Measurements from ENCODE around the gene REN. TPM values are rescaled to one million over a fixed set of nuclear protein-coding genes. Genes with fewer than 3 reads are reported as not detected.
A peak's percentile ranks its signal among the peaks of the same experiment; 100 is the strongest.

REN gene
- total RNA-seq, 1 experiment from 2014 or later = not detected

DNA sequence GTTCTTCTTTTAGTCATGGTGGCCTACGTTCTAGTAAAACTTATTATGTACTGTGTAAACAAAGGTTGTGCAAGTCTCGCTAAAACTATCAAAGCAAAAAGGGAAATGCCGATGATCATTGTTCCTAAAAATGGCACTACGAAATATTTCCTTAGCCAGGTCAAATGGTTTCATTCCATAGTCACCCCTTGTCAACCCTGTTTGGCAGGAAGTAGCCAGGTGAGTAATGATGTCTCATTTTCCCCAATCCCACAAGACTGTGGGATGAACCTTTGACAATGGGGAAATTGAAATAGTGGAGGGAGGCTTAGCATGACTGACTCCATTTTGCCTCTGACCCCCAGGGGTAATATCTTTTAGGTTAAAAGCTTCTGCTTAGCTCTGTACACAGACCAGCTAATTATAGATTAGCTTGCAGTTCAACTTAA, 5.6 kb upstream of the REN start:
- Mint-ChIP-seq H3K9me3 (ENCODE audit: unreplicated experiment) (peaks cover 12% of the 10 kb centered on the region), H3K4me1 (ENCODE audit: low read depth, unreplicated experiment) (peaks cover 9% of the 10 kb centered on the region), H3K27ac (ENCODE audit: unreplicated experiment) (no peak overlapping the region), H3K4me3 (ENCODE audit: unreplicated experiment) (no peak overlapping the region), H3K27me3 (ENCODE audit: insufficient read depth, unreplicated experiment) (no peaks in the 10 kb centered on the region), H3K36me3 (ENCODE audit: insufficient read depth, unreplicated experiment) (no peaks in the 10 kb centered on the region)
- POLR2A ChIA-PET = interaction anchor here (0.6 kb wide), 1 partner anchor 226 kb away, joined by 3 read pairs; no protein-coding TSS in a partner anchor
- no TSS peak for BruUV-seq (replicated peaks)
- DNase-seq = peak in 1 of 2 experiments; percentile 47
- Histone ChIP-seq H3K36me3 (ENCODE audit: control insufficient read depth, insufficient read depth, low read length) (no peaks in the 10 kb centered on the region), H3K27me3 (replicated peaks; ENCODE audit: control insufficient read depth, insufficient read depth, low read length) (no peaks in the 10 kb centered on the region; the same call in 1 of the 2 replicates), H3K4me1 (peaks cover 11% of the 10 kb centered on the region), H3K9me3 (peaks cover 11% of the 10 kb centered on the region; the same call in 1 of the 2 replicates), H3K4me3 (ENCODE audit: low read depth, low read length) (no peak overlapping the region)
- intact Hi-C loops (cut with micrococcal nuclease; ENCODE audit: unreplicated experiment) = no loop called here
- TF ChIP-seq, protein P1, sequence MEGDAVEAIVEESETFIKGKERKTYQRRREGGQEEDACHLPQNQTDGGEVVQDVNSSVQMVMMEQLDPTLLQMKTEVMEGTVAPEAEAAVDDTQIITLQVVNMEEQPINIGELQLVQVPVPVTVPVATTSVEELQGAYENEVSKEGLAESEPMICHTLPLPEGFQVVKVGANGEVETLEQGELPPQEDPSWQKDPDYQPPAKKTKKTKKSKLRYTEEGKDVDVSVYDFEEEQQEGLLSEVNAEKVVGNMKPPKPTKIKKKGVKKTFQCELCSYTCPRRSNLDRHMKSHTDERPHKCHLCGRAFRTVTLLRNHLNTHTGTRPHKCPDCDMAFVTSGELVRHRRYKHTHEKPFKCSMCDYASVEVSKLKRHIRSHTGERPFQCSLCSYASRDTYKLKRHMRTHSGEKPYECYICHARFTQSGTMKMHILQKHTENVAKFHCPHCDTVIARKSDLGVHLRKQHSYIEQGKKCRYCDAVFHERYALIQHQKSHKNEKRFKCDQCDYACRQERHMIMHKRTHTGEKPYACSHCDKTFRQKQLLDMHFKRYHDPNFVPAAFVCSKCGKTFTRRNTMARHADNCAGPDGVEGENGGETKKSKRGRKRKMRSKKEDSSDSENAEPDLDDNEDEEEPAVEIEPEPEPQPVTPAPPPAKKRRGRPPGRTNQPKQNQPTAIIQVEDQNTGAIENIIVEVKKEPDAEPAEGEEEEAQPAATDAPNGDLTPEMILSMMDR (IDR thresholded peaks at IDR 0.05; ENCODE audit: insufficient read depth in 1 of 2, low read depth in 1 of 2, low read length in 1 of 2, severe bottlenecking in 1 of 2, unreplicated experiment in 1 of 2) = no peak
- CTCF ChIA-PET = interaction anchor here (0.7 to 1.6 kb wide), 3 partner anchors 27 to 344 kb away, joined by 3 to 6 read pairs (median 6); partner anchors contain the start of genes GOLT1A and MDM4

DNA sequence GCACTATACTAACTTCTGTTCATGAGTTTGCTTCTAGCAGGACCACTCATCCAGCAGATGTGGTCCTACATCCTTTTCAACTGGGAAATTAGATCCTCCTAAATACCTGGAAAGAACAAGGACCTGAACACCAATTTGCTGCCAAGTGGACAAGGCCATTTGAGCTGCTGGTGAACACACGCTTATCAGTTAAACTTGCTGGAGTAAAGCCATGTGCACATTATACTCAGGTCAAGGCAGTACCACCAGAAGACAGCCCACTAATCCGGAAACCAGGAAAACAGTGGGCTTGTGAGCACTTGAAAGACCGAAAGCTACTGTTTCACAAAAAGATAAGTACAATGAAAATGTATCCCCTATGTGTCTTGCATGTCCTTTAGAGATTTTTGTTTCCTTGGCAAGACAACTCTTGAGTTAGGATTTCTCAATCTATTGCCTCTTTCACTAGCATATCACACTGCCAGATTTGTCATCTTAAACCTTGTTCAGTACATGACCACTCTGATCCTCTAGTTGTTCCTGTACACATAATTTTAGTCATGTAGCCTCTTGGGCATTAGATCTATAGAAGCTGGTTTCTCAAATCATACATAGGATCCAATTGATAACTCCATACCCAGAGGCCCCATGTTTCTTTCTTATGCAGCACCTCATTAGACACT, 4.5 kb upstream of the REN start:
- Histone ChIP-seq H3K36me3 (ENCODE audit: control insufficient read depth, insufficient read depth, low read length) (no peaks in the 10 kb centered on the region), H3K9me3 (peaks cover 11% of the 10 kb centered on the region; the same call in 1 of the 2 replicates), H3K4me3 (ENCODE audit: low read depth, low read length) (no peak overlapping the region), H3K4me1 (peaks cover 11% of the 10 kb centered on the region), H3K27me3 (replicated peaks; ENCODE audit: control insufficient read depth, insufficient read depth, low read length) (no peaks in the 10 kb centered on the region; the same call in 1 of the 2 replicates)
- Mint-ChIP-seq H3K27me3 (ENCODE audit: insufficient read depth, unreplicated experiment) (no peaks in the 10 kb centered on the region), H3K4me3 (ENCODE audit: unreplicated experiment) (no peak overlapping the region), H3K4me1 (ENCODE audit: low read depth, unreplicated experiment) (peaks cover 9% of the 10 kb centered on the region), H3K9me3 (ENCODE audit: unreplicated experiment) (peaks cover 12% of the 10 kb centered on the region), H3K27ac (ENCODE audit: unreplicated experiment) (no peak overlapping the region), H3K36me3 (ENCODE audit: insufficient read depth, unreplicated experiment) (no peaks in the 10 kb centered on the region)
- BruUV-seq (replicated peaks) = no TSS peak
- ChIA-PET CTCF (no interaction called here), POLR2A (no interaction called here)
- intact Hi-C loops (cut with micrococcal nuclease; ENCODE audit: unreplicated experiment) = no loop called here
- DNase-seq = no peak
- TF ChIP-seq, protein P1 (IDR thresholded peaks at IDR 0.05; ENCODE audit: insufficient read depth in 1 of 2, low read depth in 1 of 2, low read length in 1 of 2, severe bottlenecking in 1 of 2, unreplicated experiment in 1 of 2) = no peak

DNA sequence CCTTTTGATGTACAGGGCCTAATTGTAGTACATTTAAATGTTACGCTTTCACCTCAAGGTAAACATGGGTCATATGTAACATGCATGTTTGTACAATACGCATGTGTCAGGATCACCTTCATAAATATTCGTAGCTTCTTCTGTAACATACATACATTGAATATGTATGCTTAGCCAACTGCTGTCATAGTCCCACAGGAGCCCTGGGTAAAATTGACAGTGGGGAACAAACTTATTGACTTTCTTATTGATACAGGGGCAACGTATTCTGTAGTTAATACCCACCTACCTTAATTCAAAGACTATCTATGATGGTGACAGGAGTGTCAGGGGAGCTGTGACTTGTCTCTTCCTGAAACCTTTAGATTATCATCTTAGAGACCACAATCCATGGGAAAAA, 3.7 kb upstream of the REN start:
- BruUV-seq (replicated peaks) = no TSS peak
- H3K9me3 ChIP-seq = peaks cover 11% of the 10 kb centered on the region; the same call in 1 of the 2 replicates
- no peak overlapping the region for H3K4me3 ChIP-seq (ENCODE audit: low read depth, low read length)
- no peaks in the 10 kb centered on the region for H3K36me3 ChIP-seq (ENCODE audit: control insufficient read depth, insufficient read depth, low read length)
- Mint-ChIP-seq H3K9me3 (ENCODE audit: unreplicated experiment) (peaks cover 12% of the 10 kb centered on the region), H3K4me3 (ENCODE audit: unreplicated experiment) (no peak overlapping the region), H3K4me1 (ENCODE audit: low read depth, unreplicated experiment) (peaks cover 9% of the 10 kb centered on the region), H3K27ac (ENCODE audit: unreplicated experiment) (no peak overlapping the region), H3K27me3 (ENCODE audit: insufficient read depth, unreplicated experiment) (no peaks in the 10 kb centered on the region), H3K36me3 (ENCODE audit: insufficient read depth, unreplicated experiment) (no peaks in the 10 kb centered on the region)
- H3K27me3 ChIP-seq (replicated peaks; ENCODE audit: control insufficient read depth, insufficient read depth, low read length) = no peaks in the 10 kb centered on the region
- intact Hi-C loops (cut with micrococcal nuclease; ENCODE audit: unreplicated experiment) = no loop called here
- ChIA-PET CTCF (no interaction called here), POLR2A (no interaction called here)
- DNase-seq = no peak
- H3K4me1 ChIP-seq = peaks cover 11% of the 10 kb centered on the region
- TF ChIP-seq, protein P1 (IDR thresholded peaks at IDR 0.05; ENCODE audit: insufficient read depth in 1 of 2, low read depth in 1 of 2, low read length in 1 of 2, severe bottlenecking in 1 of 2, unreplicated experiment in 1 of 2) = no peak

All from Caco-2 (cell line).